Measurements from ENCODE around the gene NDUFV1.

Gene NDUFV1

DNA sequence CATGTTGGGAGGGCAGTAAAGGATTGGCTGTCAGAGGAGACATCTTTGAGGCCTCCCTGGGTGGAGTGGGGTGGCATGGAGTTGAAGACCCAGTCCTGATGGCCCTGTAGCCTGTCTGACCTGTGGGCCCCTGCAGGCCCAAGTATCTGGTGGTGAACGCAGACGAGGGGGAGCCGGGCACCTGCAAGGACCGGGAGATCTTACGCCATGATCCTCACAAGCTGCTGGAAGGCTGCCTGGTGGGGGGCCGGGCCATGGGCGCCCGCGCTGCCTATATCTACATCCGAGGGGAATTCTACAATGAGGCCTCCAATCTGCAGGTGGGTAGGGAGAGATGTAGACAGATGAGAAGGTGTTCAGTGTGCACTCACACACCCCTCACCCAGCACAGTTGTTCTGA is 2.6 kb downstream of the NDUFV1 start:
- TF ChIP-seq ZNF70 (CRISPR knock-in tag; IDR thresholded peaks at IDR 0.05) (no peak), PPARA (CRISPR knock-in tag; IDR thresholded peaks at IDR 0.05; ENCODE audit: borderline replicate concordance) (no peak), ESRRG (CRISPR knock-in tag; IDR thresholded peaks at IDR 0.05) (no peak), ZFP30 (CRISPR knock-in tag; IDR thresholded peaks at IDR 0.05) (no peak), TCF4 (CRISPR knock-in tag; IDR thresholded peaks at IDR 0.05; ENCODE audit: borderline replicate concordance) (no peak), CSDC2 (CRISPR knock-in tag; IDR thresholded peaks at IDR 0.05) (no peak), BACH2 (CRISPR knock-in tag; IDR thresholded peaks at IDR 0.05; ENCODE audit: borderline replicate concordance) (no peak), RARB (CRISPR knock-in tag; IDR thresholded peaks at IDR 0.05) (no peak), ZNF565 (CRISPR knock-in tag; conservative IDR thresholded peaks at IDR 0.05; ENCODE audit: low read depth) (no peak), SNAI2 (CRISPR knock-in tag; IDR thresholded peaks at IDR 0.05) (no peak), ARNTL (CRISPR knock-in tag; IDR thresholded peaks at IDR 0.05; ENCODE audit: borderline replicate concordance, low read depth) (no peak), ZFP3 (CRISPR knock-in tag; IDR thresholded peaks at IDR 0.05) (no peak), TSHZ2 (CRISPR knock-in tag; IDR thresholded peaks at IDR 0.05) (no peak), ZNF8 (CRISPR knock-in tag; IDR thresholded peaks at IDR 0.05) (no peak), GLIS3 (CRISPR knock-in tag; IDR thresholded peaks at IDR 0.05) (no peak), PATZ1 (CRISPR knock-in tag; IDR thresholded peaks at IDR 0.05; ENCODE audit: borderline replicate concordance) (no peak), OSR1 (CRISPR knock-in tag; IDR thresholded peaks at IDR 0.05) (no peak)
- TF ChIP-seq, protein P1, sequence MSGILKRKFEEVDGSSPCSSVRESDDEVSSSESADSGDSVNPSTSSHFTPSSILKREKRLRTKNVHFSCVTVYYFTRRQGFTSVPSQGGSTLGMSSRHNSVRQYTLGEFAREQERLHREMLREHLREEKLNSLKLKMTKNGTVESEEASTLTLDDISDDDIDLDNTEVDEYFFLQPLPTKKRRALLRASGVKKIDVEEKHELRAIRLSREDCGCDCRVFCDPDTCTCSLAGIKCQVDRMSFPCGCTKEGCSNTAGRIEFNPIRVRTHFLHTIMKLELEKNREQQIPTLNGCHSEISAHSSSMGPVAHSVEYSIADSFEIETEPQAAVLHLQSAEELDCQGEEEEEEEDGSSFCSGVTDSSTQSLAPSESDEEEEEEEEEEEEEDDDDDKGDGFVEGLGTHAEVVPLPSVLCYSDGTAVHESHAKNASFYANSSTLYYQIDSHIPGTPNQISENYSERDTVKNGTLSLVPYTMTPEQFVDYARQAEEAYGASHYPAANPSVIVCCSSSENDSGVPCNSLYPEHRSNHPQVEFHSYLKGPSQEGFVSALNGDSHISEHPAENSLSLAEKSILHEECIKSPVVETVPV (CRISPR knock-in tag; IDR thresholded peaks at IDR 0.05): no peak
- TF ChIP-seq, protein P2, sequence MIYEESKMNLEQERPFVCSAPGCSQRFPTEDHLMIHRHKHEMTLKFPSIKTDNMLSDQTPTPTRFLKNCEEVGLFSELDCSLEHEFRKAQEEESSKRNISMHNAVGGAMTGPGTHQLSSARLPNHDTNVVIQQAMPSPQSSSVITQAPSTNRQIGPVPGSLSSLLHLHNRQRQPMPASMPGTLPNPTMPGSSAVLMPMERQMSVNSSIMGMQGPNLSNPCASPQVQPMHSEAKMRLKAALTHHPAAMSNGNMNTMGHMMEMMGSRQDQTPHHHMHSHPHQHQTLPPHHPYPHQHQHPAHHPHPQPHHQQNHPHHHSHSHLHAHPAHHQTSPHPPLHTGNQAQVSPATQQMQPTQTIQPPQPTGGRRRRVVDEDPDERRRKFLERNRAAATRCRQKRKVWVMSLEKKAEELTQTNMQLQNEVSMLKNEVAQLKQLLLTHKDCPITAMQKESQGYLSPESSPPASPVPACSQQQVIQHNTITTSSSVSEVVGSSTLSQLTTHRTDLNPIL (CRISPR knock-in tag; IDR thresholded peaks at IDR 0.05; ENCODE audit: low read depth): no peak
- TF ChIP-seq, protein P3, sequence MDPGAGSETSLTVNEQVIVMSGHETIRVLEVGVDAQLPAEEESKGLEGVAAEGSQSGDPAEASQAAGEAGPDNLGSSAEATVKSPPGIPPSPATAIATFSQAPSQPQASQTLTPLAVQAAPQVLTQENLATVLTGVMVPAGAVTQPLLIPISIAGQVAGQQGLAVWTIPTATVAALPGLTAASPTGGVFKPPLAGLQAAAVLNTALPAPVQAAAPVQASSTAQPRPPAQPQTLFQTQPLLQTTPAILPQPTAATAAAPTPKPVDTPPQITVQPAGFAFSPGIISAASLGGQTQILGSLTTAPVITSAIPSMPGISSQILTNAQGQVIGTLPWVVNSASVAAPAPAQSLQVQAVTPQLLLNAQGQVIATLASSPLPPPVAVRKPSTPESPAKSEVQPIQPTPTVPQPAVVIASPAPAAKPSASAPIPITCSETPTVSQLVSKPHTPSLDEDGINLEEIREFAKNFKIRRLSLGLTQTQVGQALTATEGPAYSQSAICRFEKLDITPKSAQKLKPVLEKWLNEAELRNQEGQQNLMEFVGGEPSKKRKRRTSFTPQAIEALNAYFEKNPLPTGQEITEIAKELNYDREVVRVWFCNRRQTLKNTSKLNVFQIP (CRISPR knock-in tag; IDR thresholded peaks at IDR 0.05; ENCODE audit: borderline replicate concordance, low read depth): no peak
- ATAC-seq: no peak

GRCh38 chr11:67610302-67610868 is 3.6 kb downstream of the NDUFV1 start:
- ATAC-seq: no peak

More at GRCh38 chr11:67610302-67610868, 3.6 kb downstream of the NDUFV1 start:
- no peak for TF ChIP-seq PPARA (CRISPR knock-in tag; IDR thresholded peaks at IDR 0.05; ENCODE audit: borderline replicate concordance)
- TF ChIP-seq TCF4 (CRISPR knock-in tag; IDR thresholded peaks at IDR 0.05; ENCODE audit: borderline replicate concordance): no peak
- TF ChIP-seq, protein P3 (CRISPR knock-in tag; IDR thresholded peaks at IDR 0.05; ENCODE audit: borderline replicate concordance, low read depth): no peak
- no peak for TF ChIP-seq ZNF565 (CRISPR knock-in tag; conservative IDR thresholded peaks at IDR 0.05; ENCODE audit: low read depth)
- TF ChIP-seq ZNF8 (CRISPR knock-in tag; IDR thresholded peaks at IDR 0.05): no peak
- no peak for TF ChIP-seq BACH2 (CRISPR knock-in tag; IDR thresholded peaks at IDR 0.05; ENCODE audit: borderline replicate concordance)
- TF ChIP-seq ARNTL (CRISPR knock-in tag; IDR thresholded peaks at IDR 0.05; ENCODE audit: borderline replicate concordance, low read depth): no peak
- no peak for TF ChIP-seq GLIS3 (CRISPR knock-in tag; IDR thresholded peaks at IDR 0.05)
- TF ChIP-seq RARB (CRISPR knock-in tag; IDR thresholded peaks at IDR 0.05): no peak
- TF ChIP-seq ESRRG (CRISPR knock-in tag; IDR thresholded peaks at IDR 0.05): no peak
- TF ChIP-seq OSR1 (CRISPR knock-in tag; IDR thresholded peaks at IDR 0.05): no peak
- no peak for TF ChIP-seq CSDC2 (CRISPR knock-in tag; IDR thresholded peaks at IDR 0.05)
- TF ChIP-seq, protein P1 (CRISPR knock-in tag; IDR thresholded peaks at IDR 0.05): no peak
